Fibroblast of lung (primary cell): Measurements from ENCODE around the gene SAMD8. TPM values are rescaled to one million over a fixed set of nuclear protein-coding genes. Genes with fewer than 3 reads are reported as not detected.

Experiments used
- DNase-seq, 2 donors: peaks; one replicate each; pipeline versions ENCODE4 v3.0.0 to v3.0.0-alpha.2; 2010; ENCODE audit warnings: low read depth in 2 of 2
- H2AFZ ChIP-seq: 2 replicates; pipeline ENCODE4 v1.5.1; 2012; ENCODE audit warnings: low read length, control low read depth, inconsistent platforms
- H3K27ac ChIP-seq: 2 replicates; pipeline ENCODE4 v1.5.1; 2011; ENCODE audit warnings: low read length, control low read depth; ENCODE audit not compliant: insufficient read depth
- H3K27me3 ChIP-seq: 2 replicates; pipeline ENCODE4 v1.5.1; 2011; ENCODE audit warnings: mild to moderate bottlenecking, low read length; ENCODE audit not compliant: control insufficient read depth, insufficient read depth
- H3K36me3 ChIP-seq: 2 replicates; pipeline ENCODE4 v1.5.1; 2011; ENCODE audit warnings: low read length; ENCODE audit not compliant: control insufficient read depth, insufficient read depth
- H3K4me1 ChIP-seq: 2 replicates; pipeline ENCODE4 v1.5.1; 2011; ENCODE audit warnings: low read length; ENCODE audit not compliant: control insufficient read depth, insufficient read depth; ENCODE audit errors: extremely low read depth
- H3K4me2 ChIP-seq: 2 replicates; pipeline ENCODE4 v1.5.1; 2011; ENCODE audit warnings: low read length, control low read depth; ENCODE audit not compliant: insufficient read depth; ENCODE audit errors: extremely low read depth
- H3K4me3 ChIP-seq, 4 experiments: fragments of 200-600 bp in 1 of 4; sonication (generic) in 1 of 4; replicated peaks in 1 of 4; 2 replicates each; pipeline ENCODE4 v1.5.1; 2011 to 2016; ENCODE audit warnings: low read length in 4 of 4, low read depth in 3 of 4, mild to moderate bottlenecking in 3 of 4, control low read depth in 2 of 4, inconsistent platforms in 1 of 4, mixed read lengths in 1 of 4; ENCODE audit not compliant: insufficient read depth in 1 of 4; ENCODE audit errors: control extremely low read depth in 1 of 4
- H3K79me2 ChIP-seq: 2 replicates; pipeline ENCODE4 v1.5.1; 2012; ENCODE audit warnings: mild to moderate bottlenecking, low read length, inconsistent platforms; ENCODE audit not compliant: control insufficient read depth, insufficient read depth
- H3K9ac ChIP-seq: 2 replicates; pipeline ENCODE4 v1.5.1; 2011; ENCODE audit warnings: mild to moderate bottlenecking, low read length, control low read depth; ENCODE audit not compliant: insufficient read depth
- H3K9me3 ChIP-seq: 2 replicates; pipeline ENCODE4 v1.5.1; 2012; ENCODE audit warnings: low read depth, low read length; ENCODE audit not compliant: control insufficient read depth, insufficient read depth
- H4K20me1 ChIP-seq: 2 replicates; pipeline ENCODE4 v1.5.1; 2011; ENCODE audit warnings: low read length; ENCODE audit not compliant: control insufficient read depth, insufficient read depth; ENCODE audit errors: extremely low read depth
- CTCF ChIP-seq, 2 donors: IDR thresholded peaks in 1 of 2; conservative IDR thresholded peaks in 1 of 2; 1 replicate in 1 of 2; 2 replicates in 1 of 2; pipeline ENCODE4 v1.5.1; 2011 to 2012; ENCODE audit warnings: low read length in 2 of 2, control low read depth in 1 of 2, inconsistent platforms in 1 of 2, low read depth in 1 of 2, mild to moderate bottlenecking in 1 of 2
- EZH2 ChIP-seq: IDR thresholded peaks from 2 replicates; pipeline ENCODE4 v1.5.1; 2012; ENCODE audit warnings: low read length, control low read depth, mild to moderate bottlenecking; ENCODE audit errors: missing control alignments
- polyA plus RNA-seq, 2 donors: library from polyadenylated mRNA; depleted of rRNA in 1 of 2; stranded (reverse) in 1 of 2; unstranded in 1 of 2; fragments of >200 nt; gene quantifications; 2 replicates each; pipeline ENCODE4 v1.2.1, GENCODE V29; 2011 to 2012; ENCODE audit warnings: missing spikeins in 1 of 2
- total RNA-seq: library from RNA; depleted of rRNA; stranded (reverse); fragments of >200 nt; gene quantifications from 2 replicates; pipeline ENCODE4 v1.2.1, GENCODE V29; 2014

Gene SAMD8
- total and polyA plus RNA-seq, 2 donors (not counting 1 experiment from before 2014, with no cell fraction given), result 32.5 to 51.5 TPM

- TF ChIP-seq EZH2 (no peak), CTCF (conservative IDR thresholded peaks at IDR 0.05 in 1 of 2, IDR thresholded peaks at IDR 0.05 in 1 of 2; ENCODE audit: low read depth in 1 of 2, low read length in 2 of 2) (no peak)
- H3K9me3 ChIP-seq, result no peaks in the 10 kb centered on the region
- no peak overlapping the region for H3K4me2 ChIP-seq
- no peaks in the 10 kb centered on the region for H3K4me1 ChIP-seq
- DNase-seq, result no peak
- no peak overlapping the region for H3K4me3 ChIP-seq
- H2AFZ ChIP-seq, result no peak overlapping the region
- no peaks in the 10 kb centered on the region for H3K27me3 ChIP-seq
- H4K20me1 ChIP-seq, result no peaks in the 10 kb centered on the region
- no peak overlapping the region for H3K27ac ChIP-seq
- H3K79me2 ChIP-seq, result peaks cover 8% of the 10 kb centered on the region
- H3K9ac ChIP-seq, result no peak overlapping the region
- peaks cover 3% of the 10 kb centered on the region for H3K36me3 ChIP-seq
Observed at GRCh38 chr10:75150656-75151055, 39.2 kb downstream of the SAMD8 start.

- H3K9me3 ChIP-seq, result no peaks in the 10 kb centered on the region
- H3K4me3 ChIP-seq, result no peak overlapping the region
- H3K4me2 ChIP-seq, result no peak overlapping the region
- H3K4me1 ChIP-seq, result no peaks in the 10 kb centered on the region
- H4K20me1 ChIP-seq, result no peaks in the 10 kb centered on the region
- H3K79me2 ChIP-seq, result peaks cover 4% of the 10 kb centered on the region
- peak in 1 of 2 donors; percentile 69 for DNase-seq
- no peaks in the 10 kb centered on the region for H3K27me3 ChIP-seq
- TF ChIP-seq CTCF (conservative IDR thresholded peaks at IDR 0.05 in 1 of 2, IDR thresholded peaks at IDR 0.05 in 1 of 2; ENCODE audit: low read depth in 1 of 2, low read length in 2 of 2) (no peak), EZH2 (no peak)
- no peak overlapping the region for H2AFZ ChIP-seq
- no peak overlapping the region for H3K27ac ChIP-seq
- peaks cover 3% of the 10 kb centered on the region for H3K36me3 ChIP-seq
- no peak overlapping the region for H3K9ac ChIP-seq
Observed at GRCh38 chr10:75159519-75159918, 48.1 kb downstream of the SAMD8 start.

- H3K27me3 ChIP-seq, result no peaks in the 10 kb centered on the region
- peak in 1 of 2 donors; percentile 67 for DNase-seq
- H3K79me2 ChIP-seq, result no peaks in the 10 kb centered on the region
- H4K20me1 ChIP-seq, result no peaks in the 10 kb centered on the region
- H3K9me3 ChIP-seq, result no peaks in the 10 kb centered on the region
- no peak overlapping the region for H3K4me3 ChIP-seq
- H2AFZ ChIP-seq, result no peak overlapping the region
- no peaks in the 10 kb centered on the region for H3K36me3 ChIP-seq
- no peaks in the 10 kb centered on the region for H3K4me1 ChIP-seq
- no peak overlapping the region for H3K4me2 ChIP-seq
- TF ChIP-seq EZH2 (no peak), CTCF (conservative IDR thresholded peaks at IDR 0.05 in 1 of 2, IDR thresholded peaks at IDR 0.05 in 1 of 2; ENCODE audit: low read depth in 1 of 2, low read length in 2 of 2) (no peak)
- H3K27ac ChIP-seq, result no peak overlapping the region
- H3K9ac ChIP-seq, result no peak overlapping the region
Observed at GRCh38 chr10:75165684-75166622, 54.5 kb downstream of the SAMD8 start.
